ENCODE measurements around the gene USP32. TPM values are rescaled to one million over a fixed set of nuclear protein-coding genes. Genes with fewer than 3 reads are reported as not detected.

The USP32 gene
- total RNA-seq, 1 experiment from 2014 or later: 32.3 TPM

DNA sequence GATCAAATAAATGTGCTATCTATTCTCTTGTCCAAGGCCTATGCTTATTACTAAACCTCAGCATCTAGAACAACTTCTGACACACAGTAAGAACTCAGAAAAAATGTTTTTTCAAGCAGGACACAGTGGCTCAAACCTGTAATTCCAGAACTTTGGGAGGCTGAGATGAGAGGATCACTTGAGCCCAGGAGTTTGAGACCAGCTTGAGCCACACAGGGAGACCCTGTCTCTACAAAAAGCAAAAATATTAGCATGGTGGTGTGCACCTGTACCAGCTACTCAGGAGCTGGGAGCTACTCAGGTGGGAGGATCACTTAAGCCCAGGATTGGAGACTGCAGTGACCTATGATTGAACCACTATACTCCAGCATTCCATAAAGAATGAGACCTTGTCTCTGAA is 32.5 kb downstream of the USP32 start:
- H2AFZ ChIP-seq: no peak overlapping the region
- no peak for DNase-seq
- H4K20me1 ChIP-seq (ENCODE audit: insufficient read depth): peaks cover 6% of the 10 kb centered on the region
- POLR2A ChIA-PET (ENCODE audit: unreplicated experiment): no interaction called here
- TF ChIP-seq, protein P1, sequence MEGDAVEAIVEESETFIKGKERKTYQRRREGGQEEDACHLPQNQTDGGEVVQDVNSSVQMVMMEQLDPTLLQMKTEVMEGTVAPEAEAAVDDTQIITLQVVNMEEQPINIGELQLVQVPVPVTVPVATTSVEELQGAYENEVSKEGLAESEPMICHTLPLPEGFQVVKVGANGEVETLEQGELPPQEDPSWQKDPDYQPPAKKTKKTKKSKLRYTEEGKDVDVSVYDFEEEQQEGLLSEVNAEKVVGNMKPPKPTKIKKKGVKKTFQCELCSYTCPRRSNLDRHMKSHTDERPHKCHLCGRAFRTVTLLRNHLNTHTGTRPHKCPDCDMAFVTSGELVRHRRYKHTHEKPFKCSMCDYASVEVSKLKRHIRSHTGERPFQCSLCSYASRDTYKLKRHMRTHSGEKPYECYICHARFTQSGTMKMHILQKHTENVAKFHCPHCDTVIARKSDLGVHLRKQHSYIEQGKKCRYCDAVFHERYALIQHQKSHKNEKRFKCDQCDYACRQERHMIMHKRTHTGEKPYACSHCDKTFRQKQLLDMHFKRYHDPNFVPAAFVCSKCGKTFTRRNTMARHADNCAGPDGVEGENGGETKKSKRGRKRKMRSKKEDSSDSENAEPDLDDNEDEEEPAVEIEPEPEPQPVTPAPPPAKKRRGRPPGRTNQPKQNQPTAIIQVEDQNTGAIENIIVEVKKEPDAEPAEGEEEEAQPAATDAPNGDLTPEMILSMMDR (conservative IDR thresholded peaks at IDR 0.05): no peak
- TF ChIP-seq EZH2 (IDR thresholded peaks at IDR 0.05; ENCODE audit: low read depth): no peak
- peaks cover 9% of the 10 kb centered on the region; the same call in 1 of the 2 replicates for H3F3A ChIP-seq (ENCODE audit: insufficient read depth, low read depth)
- H3K27ac ChIP-seq: no peak overlapping the region
- peaks cover 21% of the 10 kb centered on the region for H3K79me2 ChIP-seq (ENCODE audit: low read depth)
- no peaks in the 10 kb centered on the region for H3K9me3 ChIP-seq (ENCODE audit: insufficient read depth, low read depth)
- no peaks in the 10 kb centered on the region for H3K9me2 ChIP-seq (ENCODE audit: insufficient read depth)
- no peaks in the 10 kb centered on the region for H3K27me3 ChIP-seq (ENCODE audit: insufficient read depth, low read depth)
- intact Hi-C loops (cut with micrococcal nuclease; ENCODE audit: unreplicated experiment): no loop called here
- H3K4me2 ChIP-seq: no peak overlapping the region
- H3K36me3 ChIP-seq (ENCODE audit: low read depth): no peaks in the 10 kb centered on the region
- no TSS peak for BruUV-seq (replicated peaks)
- peaks cover 22% of the 10 kb centered on the region for H3K4me1 ChIP-seq (replicated peaks; ENCODE audit: insufficient read depth)
- H3K4me3 ChIP-seq: no peak overlapping the region
- CTCF ChIA-PET: no interaction called here

DNA sequence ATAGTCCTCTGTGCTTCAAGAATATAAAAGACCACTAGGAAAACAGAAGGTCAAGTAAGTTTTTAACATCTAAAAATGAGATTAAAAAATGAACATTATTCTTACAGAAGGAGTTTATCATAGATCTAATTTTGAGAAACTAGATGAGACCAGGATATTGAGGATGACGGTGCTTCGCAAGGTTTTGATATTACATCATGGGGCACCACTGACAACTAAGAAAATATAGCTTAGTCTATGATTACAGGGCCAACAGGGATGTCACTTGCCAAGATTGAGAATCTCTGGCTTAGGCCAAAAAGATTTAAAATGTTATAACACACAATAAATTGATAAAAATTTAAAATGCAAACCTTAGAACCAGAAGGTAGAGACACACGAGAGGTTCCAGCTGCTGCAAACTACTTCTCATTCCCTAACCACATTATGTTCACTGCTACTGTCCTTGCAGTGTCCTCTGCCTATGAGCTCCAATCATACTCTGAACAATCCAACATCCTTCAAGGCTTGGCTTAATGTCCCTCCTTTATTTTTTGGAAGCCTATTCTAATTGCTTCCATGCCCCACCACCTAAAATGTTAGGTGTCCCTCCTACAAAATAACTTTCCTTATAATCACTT is 33.2 kb downstream of the USP32 start:
- Histone ChIP-seq H3K4me3 (no peak overlapping the region), H3K4me2 (no peak overlapping the region), H3K27ac (no peak overlapping the region), H2AFZ (no peak overlapping the region), H3K79me2 (ENCODE audit: low read depth) (peaks cover 21% of the 10 kb centered on the region; the same call in 1 of the 2 replicates), H3K27me3 (ENCODE audit: insufficient read depth, low read depth) (no peaks in the 10 kb centered on the region), H4K20me1 (ENCODE audit: insufficient read depth) (peaks cover 9% of the 10 kb centered on the region; the same call in 1 of the 2 replicates), H3K9me3 (ENCODE audit: insufficient read depth, low read depth) (no peaks in the 10 kb centered on the region), H3F3A (ENCODE audit: insufficient read depth, low read depth) (peaks cover 16% of the 10 kb centered on the region; the same call in 1 of the 2 replicates), H3K4me1 (replicated peaks; ENCODE audit: insufficient read depth) (peaks cover 29% of the 10 kb centered on the region), H3K9me2 (ENCODE audit: insufficient read depth) (no peaks in the 10 kb centered on the region), H3K36me3 (ENCODE audit: low read depth) (no peaks in the 10 kb centered on the region)
- ChIA-PET POLR2A (ENCODE audit: unreplicated experiment) (no interaction called here), CTCF (no interaction called here)
- intact Hi-C loops (cut with micrococcal nuclease; ENCODE audit: unreplicated experiment): no loop called here
- no peak for DNase-seq
- BruUV-seq (replicated peaks): no TSS peak
- TF ChIP-seq EZH2 (IDR thresholded peaks at IDR 0.05; ENCODE audit: low read depth): no peak
- TF ChIP-seq, protein P1 (conservative IDR thresholded peaks at IDR 0.05): no peak

DNA sequence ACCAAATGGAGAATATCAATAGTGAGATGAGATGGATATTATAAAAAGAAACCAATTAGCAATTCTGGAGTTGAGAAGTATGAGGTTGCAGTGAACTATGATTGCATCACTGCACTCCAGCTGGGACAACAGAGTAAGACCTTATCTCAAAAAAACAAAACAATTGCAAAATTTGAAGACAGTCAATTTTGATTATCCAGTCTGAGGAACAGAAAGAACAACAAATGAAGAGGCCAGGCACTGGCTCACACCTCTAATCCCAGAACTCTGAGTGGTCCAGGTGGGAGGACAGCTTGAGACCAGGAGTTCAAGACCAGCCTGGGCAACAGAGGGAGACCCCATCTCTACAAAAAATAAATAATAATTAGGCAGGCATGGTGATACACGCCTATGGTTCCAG is 35.0 kb downstream of the USP32 start:
- Histone ChIP-seq H3K4me2 (no peak overlapping the region), H3F3A (ENCODE audit: insufficient read depth, low read depth) (peaks cover 16% of the 10 kb centered on the region; the same call in 1 of the 2 replicates), H2AFZ (no peak overlapping the region), H3K36me3 (ENCODE audit: low read depth) (no peaks in the 10 kb centered on the region), H4K20me1 (ENCODE audit: insufficient read depth) (peaks cover 10% of the 10 kb centered on the region; the same call in 1 of the 2 replicates), H3K27me3 (ENCODE audit: insufficient read depth, low read depth) (no peaks in the 10 kb centered on the region), H3K4me3 (no peak overlapping the region), H3K9me3 (ENCODE audit: insufficient read depth, low read depth) (no peaks in the 10 kb centered on the region), H3K4me1 (replicated peaks; ENCODE audit: insufficient read depth) (peaks cover 30% of the 10 kb centered on the region), H3K79me2 (ENCODE audit: low read depth) (peaks cover 29% of the 10 kb centered on the region; the same call in 1 of the 2 replicates), H3K9me2 (ENCODE audit: insufficient read depth) (no peaks in the 10 kb centered on the region), H3K27ac (peak overlapping the region; percentile 16; the same call in 1 of the 2 replicates)
- CTCF ChIA-PET: interaction anchor here (0.6 kb wide), 1 partner anchor 709 kb away, joined by 6 read pairs; no protein-coding TSS in a partner anchor
- intact Hi-C loops (cut with micrococcal nuclease; ENCODE audit: unreplicated experiment): no loop called here
- POLR2A ChIA-PET (ENCODE audit: unreplicated experiment): no interaction called here
- TF ChIP-seq EZH2 (IDR thresholded peaks at IDR 0.05; ENCODE audit: low read depth): no peak
- TF ChIP-seq, protein P1 (conservative IDR thresholded peaks at IDR 0.05): no peak
- no peak for DNase-seq
- no TSS peak for BruUV-seq (replicated peaks)
